Left lung (tissue), 10 donors: ENCODE data around the gene C10orf90. TPM values are rescaled to one million over a fixed set of nuclear protein-coding genes. Genes with fewer than 3 reads are reported as not detected.

ENCODE experiments used
- ATAC-seq: fragments of 200-7000 bp; cut with Tn5 transposase; one replicate; pipeline ENCODE4 v1.9.1; 2020; ENCODE audit warnings: moderate library complexity
- DNase-seq, 4 donors: peaks; one replicate each; pipeline ENCODE4 v3.0.0-alpha.2; 2013 to 2020
- H3K27ac ChIP-seq, 2 donors: fragments of 200-600 bp; sonication (generic) in 1 of 2; one replicate each; pipeline versions ENCODE4 v1.5.0 to v1.8.0; 2020 to 2021
- H3K27me3 ChIP-seq, 2 donors: fragments of 200-600 bp; sonication (generic) in 1 of 2; one replicate each; pipeline versions ENCODE4 v1.5.0 to v1.8.0; 2020 to 2021
- H3K36me3 ChIP-seq, 2 donors: fragments of 200-600 bp; sonication (generic) in 1 of 2; one replicate each; pipeline versions ENCODE4 v1.5.0 to v1.8.0; 2020 to 2021
- H3K4me1 ChIP-seq, 2 donors: fragments of 200-600 bp; one replicate each; pipeline ENCODE4 v1.8.0; 2021
- H3K4me3 ChIP-seq, 2 donors: fragments of 200-600 bp; sonication (generic) in 1 of 2; one replicate each; pipeline versions ENCODE4 v1.5.0 to v1.8.0; 2020 to 2021; ENCODE audit warnings: mild to moderate bottlenecking in 1 of 2
- H3K9me3 ChIP-seq, 2 donors: fragments of 200-600 bp; sonication (generic) in 1 of 2; one replicate each; pipeline versions ENCODE4 v1.5.0 to v1.8.0; 2020 to 2021
- CTCF ChIP-seq, 2 donors: fragments of 200-600 bp; sonication (generic) in 1 of 2; IDR thresholded peaks; one replicate each; pipeline versions ENCODE4 v1.5.0 to v1.8.0; 2021; ENCODE audit warnings: antibody characterized with exemption in 2 of 2
- intact Hi-C, 2 donors: fragments of 100-400 bp; cut with DNase I; formaldehyde crosslinking; loops; one replicate each; pipeline versions ENCODE4 v1.11.2 to v1.14.2; 2022
- polyA plus RNA-seq, 6 donors: library from polyadenylated mRNA; unstranded; fragments of 120-200 nt; gene quantifications; one replicate each; pipeline ENCODE4 v1.2.1, GENCODE V29; 2013; ENCODE audit not compliant: insufficient read length in 6 of 6
- total RNA-seq, 2 donors: library from RNA; stranded (reverse); fragmentation: NEBNext Ultra II Directional; extraction: Animal tissue kit (Norgen Biotek cat#: 25700); gene quantifications; one replicate each; pipeline ENCODE4 v1.2.1, GENCODE V29; 2021
- donor health status: DM: no; HTN: yes; CAD: no.
- donor health status: DM: no; HTN: no; CAD: no.

Gene C10orf90
- total and polyA plus RNA-seq, 8 donors, result 12.6 to 29.8 (median 20.5) TPM; not detected in 2

- Histone ChIP-seq H3K27ac (no peak overlapping the region), H3K9me3 (peaks cover 0 to 16% of the 10 kb centered on the region in 2 donors), H3K4me3 (no peak overlapping the region), H3K27me3 (no peaks in the 10 kb centered on the region), H3K4me1 (no peaks in the 10 kb centered on the region), H3K36me3 (no peaks in the 10 kb centered on the region)
- DNase-seq, result no peak
- intact Hi-C loops, result no loop called here
- TF ChIP-seq CTCF (IDR thresholded peaks at IDR 0.05), result no peak
- ATAC-seq, result no peak
These were observed 245.5 kb downstream of the C10orf90 start for GRCh38 chr10:126425032-126425431.

- Histone ChIP-seq H3K27ac (no peak overlapping the region), H3K4me3 (no peak overlapping the region), H3K4me1 (no peaks in the 10 kb centered on the region), H3K9me3 (peaks cover 0 to 17% of the 10 kb centered on the region in 2 donors), H3K27me3 (no peaks in the 10 kb centered on the region), H3K36me3 (no peaks in the 10 kb centered on the region)
- ATAC-seq, result no peak
- no peak for DNase-seq
- intact Hi-C loops, result no loop called here
- TF ChIP-seq CTCF (IDR thresholded peaks at IDR 0.05), result no peak
These were observed 246.6 kb downstream of the C10orf90 start for GRCh38 chr10:126423732-126424491.

- intact Hi-C loops, result no loop called here
- Histone ChIP-seq H3K36me3 (no peaks in the 10 kb centered on the region), H3K27me3 (no peaks in the 10 kb centered on the region), H3K4me1 (no peaks in the 10 kb centered on the region), H3K27ac (no peak overlapping the region), H3K4me3 (no peak overlapping the region), H3K9me3 (peaks cover 0 to 24% of the 10 kb centered on the region in 2 donors)
- ATAC-seq, result no peak
- no peak for DNase-seq
- no peak for TF ChIP-seq CTCF (IDR thresholded peaks at IDR 0.05)
These were observed 247.9 kb downstream of the C10orf90 start for GRCh38 chr10:126422567-126422966.

- H3K4me3 ChIP-seq, result no peak overlapping the region
- no peaks in the 10 kb centered on the region for H3K36me3 ChIP-seq
- ATAC-seq (no peak), DNase-seq (no peak)
- H3K9me3 ChIP-seq, result peaks cover 0 to 24% of the 10 kb centered on the region in 2 donors
- no peaks in the 10 kb centered on the region for H3K4me1 ChIP-seq
- H3K27me3 ChIP-seq, result no peaks in the 10 kb centered on the region
- intact Hi-C loops, result no loop called here
- H3K27ac ChIP-seq, result peak overlapping the region in 1 of 2 donors; percentile 33
- TF ChIP-seq CTCF (IDR thresholded peaks at IDR 0.05), result no peak
These were observed 248.7 kb downstream of the C10orf90 start for GRCh38 chr10:126421756-126422256.

GRCh38 chr10:126420567-126421300 lies 249.8 kb downstream of the C10orf90 start:
- ATAC-seq, result no peak
- Histone ChIP-seq H3K4me3 (no peak overlapping the region), H3K27me3 (no peaks in the 10 kb centered on the region), H3K4me1 (no peaks in the 10 kb centered on the region), H3K36me3 (no peaks in the 10 kb centered on the region), H3K9me3 (peaks cover 0 to 27% of the 10 kb centered on the region in 2 donors), H3K27ac (no peak overlapping the region)
- DNase-seq, result no peak
- intact Hi-C loops, result no loop called here
- TF ChIP-seq CTCF (IDR thresholded peaks at IDR 0.05), result no peak
